IMR-90 (cell line): ENCODE data around the gene MYOZ3. TPM values are rescaled to one million over a fixed set of nuclear protein-coding genes. Genes with fewer than 3 reads are reported as not detected.

Experiments used
- ATAC-seq: fragments of 200-7000 bp; cut with Tn5 transposase; 2 replicates; pipeline ENCODE4 v1.9.1; 2020; ENCODE audit warnings: low read depth, mild to moderate bottlenecking, moderate library complexity
- BruUV-seq: library from RNA; stranded (reverse); fragments of 400-500 nt; replicated peaks from 2 replicates; lab custom pipeline; 2021; lab: Mats Ljungman, UMichigan
- CTCF ChIA-PET: fragments of 300-600 bp; formaldehyde crosslinking; extraction: SDS; loops from one replicate; lab custom pipeline; 2021; ENCODE audit warnings: antibody characterized with exemption; lab: Yijun Ruan, JAX
- POLR2A ChIA-PET: fragments of 300-600 bp; sonication (Branson Sonifier 250); formaldehyde crosslinking; loops from one replicate; lab custom pipeline; 2022; ENCODE audit warnings: antibody characterized with exemption; ENCODE audit not compliant: unreplicated experiment; lab: Charles Lee
- DNase-seq: peaks from one replicate; pipeline ENCODE4 v3.0.0; 2013
- H2AFZ ChIP-seq: replicated peaks from 2 replicates; pipeline ENCODE3; 2013; ENCODE audit warnings: low read length, mild to moderate bottlenecking; ENCODE audit not compliant: poor library complexity
- H2AK5ac ChIP-seq: 2 replicates; pipeline ENCODE4 v1.6.1; 2013; ENCODE audit warnings: low read depth, low read length, inconsistent platforms
- H2AK9ac ChIP-seq: replicated peaks from 2 replicates; pipeline ENCODE3; 2013; ENCODE audit warnings: mild to moderate bottlenecking, low read depth, low read length, moderate library complexity; ENCODE audit not compliant: poor library complexity
- H2BK120ac ChIP-seq: 2 replicates; pipeline ENCODE4 v1.6.1; 2013; ENCODE audit warnings: low read depth, low read length, inconsistent platforms
- H2BK15ac ChIP-seq: 3 replicates; pipeline ENCODE4 v1.6.1; 2013; ENCODE audit warnings: low read depth, low read length, inconsistent platforms
- H2BK20ac ChIP-seq: 2 replicates; pipeline ENCODE4 v1.6.1; 2013; ENCODE audit warnings: low read depth, mild to moderate bottlenecking, inconsistent platforms, low read length, moderate library complexity
- H2BK5ac ChIP-seq: 2 replicates; pipeline ENCODE4 v1.6.1; 2013; ENCODE audit warnings: mild to moderate bottlenecking, low read depth, low read length, inconsistent platforms; ENCODE audit not compliant: poor library complexity, severe bottlenecking
- H3K14ac ChIP-seq: replicated peaks from 2 replicates; pipeline ENCODE4 v1.6.1; 2013; ENCODE audit warnings: low read depth, low read length, inconsistent platforms
- H3K18ac ChIP-seq: 2 replicates; pipeline ENCODE4 v1.6.1; 2013; ENCODE audit warnings: low read depth, low read length, control low read depth
- H3K23ac ChIP-seq: 2 replicates; pipeline ENCODE4 v1.6.1; 2013; ENCODE audit warnings: low read depth, low read length, inconsistent platforms
- H3K27ac ChIP-seq: 2 replicates; pipeline ENCODE4 v1.5.1; 2013; ENCODE audit warnings: mild to moderate bottlenecking, control low read depth, low read length; ENCODE audit not compliant: insufficient read depth
- H3K27me3 ChIP-seq: 2 replicates; pipeline ENCODE4 v1.6.1; 2013; ENCODE audit warnings: low read length; ENCODE audit not compliant: control insufficient read depth, insufficient read depth
- H3K36me3 ChIP-seq: 2 replicates; pipeline ENCODE4 v1.6.1; 2013; ENCODE audit warnings: low read length, mixed read lengths; ENCODE audit not compliant: control insufficient read depth, insufficient read depth
- H3K4ac ChIP-seq: 2 replicates; pipeline ENCODE4 v1.6.1; 2013; ENCODE audit warnings: low read depth, low read length, inconsistent platforms
- H3K4me1 ChIP-seq: 2 replicates; pipeline ENCODE4 v1.6.1; 2013; ENCODE audit warnings: low read length, mixed read lengths; ENCODE audit not compliant: control insufficient read depth, insufficient read depth
- H3K4me2 ChIP-seq: 2 replicates; pipeline ENCODE4 v1.6.1; 2013; ENCODE audit warnings: low read depth, mild to moderate bottlenecking, control low read depth, low read length, moderate library complexity
- H3K4me3 ChIP-seq: 2 replicates; pipeline ENCODE4 v1.5.1; 2013; ENCODE audit warnings: low read depth, mild to moderate bottlenecking, control low read depth, low read length, moderate library complexity; ENCODE audit not compliant: insufficient read depth
- H3K56ac ChIP-seq: 2 replicates; pipeline ENCODE4 v1.6.1; 2013; ENCODE audit warnings: low read length, inconsistent platforms; ENCODE audit not compliant: insufficient read depth; ENCODE audit errors: extremely low read depth
- H3K79me1 ChIP-seq, 2 experiments: 2 replicates each; pipeline ENCODE4 v1.6.1; 2013; ENCODE audit warnings: low read length in 2 of 2, inconsistent platforms in 1 of 2, low read depth in 1 of 2
- H3K9ac ChIP-seq: 2 replicates; pipeline ENCODE4 v1.6.1; 2013; ENCODE audit warnings: low read depth, low read length, control low read depth
- H3K9me1 ChIP-seq: 2 replicates; pipeline ENCODE4 v1.6.1; 2013; ENCODE audit warnings: low read length, inconsistent platforms; ENCODE audit not compliant: insufficient read depth
- H3K9me3 ChIP-seq: 2 replicates; pipeline ENCODE4 v1.6.1; 2013; ENCODE audit warnings: low read length; ENCODE audit not compliant: control insufficient read depth, insufficient read depth
- H4K20me1 ChIP-seq: 2 replicates; pipeline ENCODE4 v1.6.1; 2013; ENCODE audit warnings: low read length, inconsistent platforms; ENCODE audit not compliant: insufficient read depth
- H4K5ac ChIP-seq: 2 replicates; pipeline ENCODE4 v1.6.1; 2013; ENCODE audit warnings: mild to moderate bottlenecking, low read depth, low read length, control low read depth
- H4K8ac ChIP-seq, 2 experiments: 2 replicates each; pipeline ENCODE4 v1.6.1; 2013; ENCODE audit warnings: low read depth in 2 of 2, low read length in 2 of 2, control low read depth in 1 of 2, inconsistent platforms in 1 of 2
- H4K91ac ChIP-seq: 2 replicates; pipeline ENCODE4 v1.6.1; 2013; ENCODE audit warnings: low read depth, low read length, inconsistent platforms; ENCODE audit not compliant: insufficient read depth
- POLR2A ChIP-seq: IDR thresholded peaks from 2 replicates; pipeline ENCODE4 v1.6.1; 2012; ENCODE audit warnings: mild to moderate bottlenecking, low read depth, low read length
- RAD21 ChIP-seq: IDR thresholded peaks from 2 replicates; pipeline ENCODE4 v1.6.1; 2012; ENCODE audit warnings: low read length, improper control_type of control experiment
- WGBS, 2 experiments: methylation state at CpG; one replicate each; pipeline versions ENCODE4 v1.1.5 to v1.1.7; 2013; ENCODE audit warnings: missing lambda C conversion rate in 2 of 2; ENCODE audit not compliant: insufficient read length in 1 of 2; ENCODE audit errors: extremely low coverage in 2 of 2; 5-methylcytosine and 5-hydroxymethylcytosine counted together
- dilution Hi-C: fragments of 300-500 bp; cut with HindIII; formaldehyde crosslinking; loops from one replicate; pipeline ENCODE4 v1.14.3; 2018; ENCODE audit warnings: low sequenced_read_pairs; ENCODE audit not compliant: unreplicated experiment
- in situ Hi-C: fragments of 300-500 bp; cut with MboI; formaldehyde crosslinking; loops from 3 replicates; pipeline ENCODE4 v1.14.3; 2019; ENCODE audit warnings: low sequenced_read_pairs, inconsistent platforms, mixed read lengths
- intact Hi-C: fragments of 100-400 bp; cut with micrococcal nuclease; formaldehyde crosslinking; loops from 2 replicates; pipeline ENCODE4 v1.10.0; 2022
- polyA plus RNA-seq, 3 experiments: library from polyadenylated mRNA; depleted of rRNA; stranded (reverse); fragments of >200 nt; gene quantifications; 2 replicates each; pipeline ENCODE4 v1.2.3, GENCODE V29; 2012; ENCODE audit warnings: low replicate concordance in 1 of 3
- total RNA-seq: library from RNA; depleted of rRNA; stranded (reverse); fragments of >200 nt; gene quantifications from 2 replicates; pipeline ENCODE4 v1.2.3, GENCODE V29; 2012

Gene MYOZ3
- total and polyA plus RNA-seq, 2 of the 4 experiments (the other 2 are of a cell fraction): under 0.01 to 0.24 TPM

DNA sequence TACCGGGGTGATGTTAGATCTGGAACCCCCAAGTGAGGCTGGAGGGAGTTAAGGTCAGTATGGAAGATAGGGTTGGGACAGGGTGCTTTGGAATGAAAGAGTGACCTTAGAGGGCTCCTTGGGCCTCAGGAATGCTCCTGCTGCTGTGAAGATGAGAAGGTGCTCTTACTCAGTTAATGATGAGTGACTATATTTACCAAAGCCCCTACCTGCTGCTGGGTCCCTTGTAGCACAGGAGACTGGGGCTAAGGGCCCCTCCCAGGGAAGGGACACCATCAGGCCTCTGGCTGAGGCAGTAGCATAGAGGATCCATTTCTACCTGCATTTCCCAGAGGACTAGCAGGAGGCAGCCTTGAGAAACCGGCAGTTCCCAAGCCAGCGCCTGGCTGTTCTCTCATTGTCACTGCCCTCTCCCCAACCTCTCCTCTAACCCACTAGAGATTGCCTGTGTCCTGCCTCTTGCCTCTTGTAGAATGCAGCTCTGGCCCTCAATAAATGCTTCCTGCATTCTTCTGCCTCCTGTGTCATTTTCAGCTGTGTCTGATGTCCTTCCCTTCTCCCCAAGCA lies 2.3 kb upstream of the MYOZ3 start (continued):
- TF ChIP-seq RAD21: no peak

GRCh38 chr5:150659360-150660107 lies 1.5 kb upstream of the MYOZ3 start:
- H3K27me3 ChIP-seq: peaks cover 9% of the 10 kb centered on the region
- 80% methylated on average over 2 of the region's 11 CpGs; no CpG with 5 or more reads in 1 of the 2 experiments for WGBS, 2 experiments
- H2BK15ac ChIP-seq: no peak overlapping the region
- dilution Hi-C loops: no loop called here
- DNase-seq: no peak
- H2BK120ac ChIP-seq: peak overlapping the region; percentile 22; the same call in 1 of the 2 replicates
- peak overlapping the region; percentile 40; the same call in 1 of the 2 replicates for H3K4ac ChIP-seq
- H3K27ac ChIP-seq: no peak overlapping the region
- H3K56ac ChIP-seq: no peak overlapping the region
- peak overlapping the region; percentile 9; the same call in 1 of the 2 replicates for H3K23ac ChIP-seq
- peaks cover under 1% of the 10 kb centered on the region; the same call in 1 of the 2 replicates for H3K9me1 ChIP-seq
- H2AK5ac ChIP-seq: peak overlapping the region; percentile 37; the same call in 1 of the 2 replicates
- H3K9ac ChIP-seq: no peak overlapping the region
- H3K4me1 ChIP-seq: peaks cover 20% of the 10 kb centered on the region
- in situ Hi-C loops: no loop called here
- CTCF ChIA-PET: interaction anchor here (0.6 kb wide), 1 partner anchor 389 kb away, joined by 3 read pairs; no protein-coding TSS in a partner anchor
- POLR2A ChIA-PET: no interaction called here
- H4K20me1 ChIP-seq: peaks cover under 1% of the 10 kb centered on the region
- no peak for ATAC-seq
- peak overlapping the region; percentile 81 for H2AK9ac ChIP-seq
- H2BK20ac ChIP-seq: 0 out of 2 replicates have a peak overlapping the region, but pooled peaks have one; percentile 8
- H4K5ac ChIP-seq: 0 out of 2 replicates have a peak overlapping the region, but pooled peaks have one; percentile 5
- no peak overlapping the region for H2BK5ac ChIP-seq
- H3K79me1 ChIP-seq: peaks cover under 1 to 3% of the 10 kb centered on the region in 2 experiments; a peak in 2 of 4 replicates
- no peaks in the 10 kb centered on the region for H3K9me3 ChIP-seq
- no peak overlapping the region for H4K8ac ChIP-seq
- TF ChIP-seq POLR2A: no peak
- H3K14ac ChIP-seq: no peak overlapping the region
- no peak overlapping the region for H4K91ac ChIP-seq
- peaks cover 3% of the 10 kb centered on the region; the same call in 1 of the 2 replicates for H3K36me3 ChIP-seq
- no peak overlapping the region for H3K18ac ChIP-seq
- no TSS peak for BruUV-seq
- peak overlapping the region; percentile 38 for H2AFZ ChIP-seq
- no peak overlapping the region for H3K4me3 ChIP-seq
- intact Hi-C loops: loop anchor here (5.0 kb wide), 1 partner anchor 188 kb away; the partner anchor contains the start of gene IRGM
- H3K4me2 ChIP-seq: no peak overlapping the region
